HCT116 (cell line): ENCODE measurements around the gene MRFAP1L1. TPM values are rescaled to one million over a fixed set of nuclear protein-coding genes. Genes with fewer than 3 reads are reported as not detected.

Experiments used
- ATAC-seq: fragments of 200-7000 bp; cut with Tn5 transposase; 2 replicates; pipeline ENCODE4 v1.9.1; 2020; ENCODE audit warnings: mild to moderate bottlenecking, moderate library complexity
- BruUV-seq: library from RNA; stranded (reverse); fragments of 400-500 nt; replicated peaks from 2 replicates; lab custom pipeline; 2021; lab: Mats Ljungman, UMichigan
- CTCF ChIA-PET: fragments of 300-600 bp; sonication (Branson Sonifier 250); formaldehyde crosslinking; loops from one replicate; lab custom pipeline; 2021; ENCODE audit warnings: antibody characterized with exemption; lab: Charles Lee
- POLR2A ChIA-PET: fragments of 300-600, 350-600 bp; sonication (Branson Sonifier 250); formaldehyde crosslinking; loops from one replicate; lab custom pipeline; 2021; ENCODE audit warnings: antibody characterized with exemption; lab: Charles Lee
- RAD21 ChIA-PET, 2 experiments: fragments of 300-600 bp; sonication (Branson Sonifier 250); formaldehyde crosslinking; loops; one replicate each; lab custom pipeline; 2023; ENCODE audit warnings: low total read pairs in 2 of 2; ENCODE audit not compliant: uncharacterized antibody in 2 of 2, unreplicated experiment in 2 of 2, low non-redundant PET in 1 of 2; lab: Charles Lee
- DNase-seq: peaks from one replicate; pipeline ENCODE4 v3.0.0-alpha.2; 2010; ENCODE audit warnings: low read depth, low spot score
- H2AFZ ChIP-seq: fragments of 200-600 bp; shearing (Covaris generic), sonication (generic); 2 replicates; pipeline ENCODE4 v1.6.1; 2017; ENCODE audit warnings: low read depth, mixed run types, mixed read lengths, antibody characterized with exemption, low read length; ENCODE audit not compliant: poor library complexity, severe bottlenecking
- H3K27ac ChIP-seq: 2 replicates; pipeline ENCODE4 v1.5.1; 2012; ENCODE audit warnings: low read depth, low read length
- H3K27me3 ChIP-seq: fragments of 200-600 bp; sonication (generic); 2 replicates; pipeline ENCODE4 v1.6.1; 2016; ENCODE audit warnings: mixed run types, low read length, mixed read lengths; ENCODE audit not compliant: insufficient read depth
- H3K36me3 ChIP-seq, 2 experiments: fragments of 200-500 bp in 1 of 2; fragments of 200-600 bp in 1 of 2; sonication (Bioruptor generic) in 1 of 2; sonication (generic) in 1 of 2; 2 replicates each; pipeline versions ENCODE4 v1.5.1 to v1.6.1; 2014 to 2016; ENCODE audit warnings: low read length in 2 of 2, inconsistent platforms in 1 of 2, mixed read lengths in 1 of 2, mixed run types in 1 of 2; ENCODE audit not compliant: insufficient read depth in 2 of 2, control insufficient read depth in 1 of 2
- H3K4me1 ChIP-seq, 2 experiments: fragments of 200-600 bp in 1 of 2; sonication (generic) in 1 of 2; 2 replicates each; pipeline versions ENCODE4 v1.5.1 to v1.6.1; 2012 to 2017; ENCODE audit warnings: low read length in 2 of 2, inconsistent platforms in 1 of 2, mild to moderate bottlenecking in 1 of 2, mixed read lengths in 1 of 2, mixed run types in 1 of 2, moderate library complexity in 1 of 2; ENCODE audit not compliant: insufficient read depth in 2 of 2, control insufficient read depth in 1 of 2
- H3K4me2 ChIP-seq: fragments of 200-600 bp; sonication (generic); 2 replicates; pipeline ENCODE4 v1.6.1; 2017; ENCODE audit warnings: mixed run types, low read length, mixed read lengths
- H3K4me3 ChIP-seq, 2 experiments: fragments of 200-600 bp in 1 of 2; sonication (generic) in 1 of 2; replicated peaks in 1 of 2; 2 replicates each; pipeline ENCODE4 v1.5.1; 2011 to 2016; ENCODE audit warnings: low read length in 2 of 2, control low read depth in 1 of 2, low read depth in 1 of 2, mild to moderate bottlenecking in 1 of 2, mixed read lengths in 1 of 2, mixed run types in 1 of 2
- H3K79me2 ChIP-seq: fragments of 200-600 bp; sonication (generic); 2 replicates; pipeline ENCODE4 v1.6.1; 2017; ENCODE audit warnings: mild to moderate bottlenecking, mixed run types, low read length, moderate library complexity, mixed read lengths; ENCODE audit not compliant: insufficient read depth
- H3K9ac ChIP-seq: fragments of 200-600 bp; sonication (generic); 2 replicates; pipeline ENCODE4 v1.6.1; 2016; ENCODE audit warnings: low read length, mixed read lengths
- H3K9me2 ChIP-seq: fragments of 200-600 bp; sonication (generic), shearing (Covaris generic); 2 replicates; pipeline ENCODE4 v1.6.1; 2017; ENCODE audit warnings: mixed run types, mild to moderate bottlenecking, moderate library complexity; ENCODE audit not compliant: insufficient read depth
- H3K9me3 ChIP-seq, 2 experiments: fragments of 200-500 bp in 1 of 2; fragments of 200-600 bp in 1 of 2; sonication (Bioruptor generic) in 1 of 2; sonication (generic) in 1 of 2; 2 replicates each; pipeline ENCODE4 v1.6.1; 2014 to 2017; ENCODE audit warnings: low read length in 2 of 2, mixed read lengths in 2 of 2, inconsistent platforms in 1 of 2, low read depth in 1 of 2, mild to moderate bottlenecking in 1 of 2, mixed run types in 1 of 2, moderate library complexity in 1 of 2; ENCODE audit not compliant: control insufficient read depth in 1 of 2, insufficient read depth in 1 of 2
- H4K20me1 ChIP-seq: fragments of 200-600 bp; sonication (generic), shearing (Covaris generic); 2 replicates; pipeline ENCODE4 v1.6.1; 2017; ENCODE audit warnings: mixed run types, mild to moderate bottlenecking, moderate library complexity; ENCODE audit not compliant: insufficient read depth
- ATF3 ChIP-seq: IDR thresholded peaks from 2 replicates; pipeline ENCODE4 v1.6.1; 2012
- CBX3 ChIP-seq: IDR thresholded peaks from 2 replicates; pipeline ENCODE4 v1.6.1; 2012; ENCODE audit warnings: low read depth
- CEBPB ChIP-seq: IDR thresholded peaks from 2 replicates; pipeline ENCODE4 v1.6.1; 2012; ENCODE audit warnings: low read depth
- CTCF ChIP-seq, 3 experiments: fragments of 200-600 bp in 1 of 3; sonication (generic) in 1 of 3; IDR thresholded peaks in 2 of 3; conservative IDR thresholded peaks in 1 of 3; 2 replicates each; pipeline ENCODE4 v1.5.1; 2012 to 2017; ENCODE audit warnings: low read depth in 2 of 3, low read length in 2 of 3, antibody characterized with exemption in 1 of 3, borderline replicate concordance in 1 of 3, control low read depth in 1 of 3, mild to moderate bottlenecking in 1 of 3, mixed read lengths in 1 of 3, mixed run types in 1 of 3, moderate library complexity in 1 of 3; ENCODE audit not compliant: insufficient read depth in 1 of 3
- EGR1 ChIP-seq: IDR thresholded peaks from 2 replicates; pipeline ENCODE4 v1.6.1; 2012; ENCODE audit warnings: low read depth
- ELF1 ChIP-seq: IDR thresholded peaks from 2 replicates; pipeline ENCODE4 v1.6.1; 2012; ENCODE audit warnings: low read depth, borderline replicate concordance
- EZH2 ChIP-seq: fragments of 200-600 bp; sonication (generic); IDR thresholded peaks from 2 replicates; pipeline ENCODE4 v1.6.1; 2017; ENCODE audit warnings: antibody characterized with exemption, mixed run types
- EZH2phosphoT487 ChIP-seq: fragments of 200-600 bp; IDR thresholded peaks from 2 replicates; pipeline ENCODE4 v1.6.1; 2018; ENCODE audit warnings: antibody characterized with exemption, borderline replicate concordance
- JUND ChIP-seq: IDR thresholded peaks from 2 replicates; pipeline ENCODE4 v1.6.1; 2012
- MAX ChIP-seq: IDR thresholded peaks from 2 replicates; pipeline ENCODE4 v1.6.1; 2012
- REST ChIP-seq: IDR thresholded peaks from 2 replicates; pipeline ENCODE4 v1.6.1; 2012; ENCODE audit warnings: low read depth
- SIN3A ChIP-seq: IDR thresholded peaks from 2 replicates; pipeline ENCODE4 v1.6.1; 2012; ENCODE audit warnings: low read depth
- SP1 ChIP-seq: IDR thresholded peaks from 2 replicates; pipeline ENCODE4 v1.6.1; 2012; ENCODE audit warnings: low read depth
- SRF ChIP-seq: IDR thresholded peaks from 2 replicates; pipeline ENCODE4 v1.6.1; 2012; ENCODE audit warnings: low read depth
- ZBTB33 ChIP-seq: IDR thresholded peaks from 2 replicates; pipeline ENCODE4 v1.6.1; 2011; ENCODE audit warnings: mild to moderate bottlenecking, low read length, moderate library complexity; ENCODE audit not compliant: insufficient replicate concordance; ENCODE audit errors: extremely low read depth
- ZFX ChIP-seq: fragments of 450-650 bp; IDR thresholded peaks from 2 replicates; pipeline ENCODE4 v1.6.1; 2017
- ZNF274 ChIP-seq: fragments of 200-500 bp; sonication (Bioruptor generic); IDR thresholded peaks from 2 replicates; pipeline ENCODE4 v1.6.1; 2014; ENCODE audit warnings: mild to moderate bottlenecking, low read depth, low read length, inconsistent platforms
- intact Hi-C: fragments of 100-400 bp; cut with micrococcal nuclease; formaldehyde crosslinking; loops from 2 replicates; pipeline ENCODE4 v1.10.0; 2022
- total RNA-seq: library from RNA; stranded (reverse); gene quantifications from one replicate; pipeline ENCODE4 v1.2.1, GENCODE V29; 2021; ENCODE audit not compliant: unreplicated experiment

The MRFAP1L1 gene
- total RNA-seq, 1 experiment from 2014 or later: 43.0 TPM

GRCh38 chr4:6753103-6753560, 43.5 kb upstream of the MRFAP1L1 start (continued):
- no peak for TF ChIP-seq ZBTB33
- no peak for TF ChIP-seq SIN3A
- no peak for TF ChIP-seq EZH2phosphoT487

- Histone ChIP-seq H3K79me2 (no peaks in the 10 kb centered on the region), H4K20me1 (no peaks in the 10 kb centered on the region), H2AFZ (peak overlapping the region; percentile 44), H3K4me1 (peaks cover 23 to 58% of the 10 kb centered on the region in 2 experiments), H3K9me2 (no peaks in the 10 kb centered on the region), H3K27me3 (no peaks in the 10 kb centered on the region), H3K27ac (no peak overlapping the region), H3K9me3 (no peaks in the 10 kb centered on the region), H3K36me3 (no peaks in the 10 kb centered on the region), H3K4me3 (no peak overlapping the region), H3K4me2 (no peak overlapping the region), H3K9ac (no peak overlapping the region)
- POLR2A ChIA-PET: no interaction called here
- DNase-seq: no peak
- RAD21 ChIA-PET: no interaction called here
- intact Hi-C loops: no loop called here
- no peak for ATAC-seq
- CTCF ChIA-PET: no interaction called here
- no TSS peak for BruUV-seq
- TF ChIP-seq SP1: no peak
- TF ChIP-seq ZFX: no peak
- TF ChIP-seq CBX3: no peak
- no peak for TF ChIP-seq SRF
- TF ChIP-seq ZNF274: no peak
- no peak for TF ChIP-seq MAX
- no peak for TF ChIP-seq SIN3A
- no peak for TF ChIP-seq EZH2
- TF ChIP-seq REST: no peak
- TF ChIP-seq CTCF (IDR thresholded peaks at IDR 0.05 in 2 of 3, conservative IDR thresholded peaks at IDR 0.05 in 1 of 3; ENCODE audit: borderline replicate concordance in 1 of 3, insufficient read depth in 1 of 3, low read depth in 2 of 3, low read length in 2 of 3): no peak
- TF ChIP-seq EGR1: no peak
- TF ChIP-seq JUND: no peak
- no peak for TF ChIP-seq ATF3
- no peak for TF ChIP-seq ELF1
- TF ChIP-seq CEBPB: no peak
Observed at GRCh38 chr4:6752486-6752829, 42.8 kb upstream of the MRFAP1L1 start.
